OCI-LY1 (cell line): ENCODE results near the gene ST7.

Experiments used
- H2AFZ ChIP-seq: fragments of 200-600 bp; sonication (generic), shearing (Covaris generic); 2 replicates; pipeline ENCODE4 v1.6.0; 2014; ENCODE audit warnings: antibody characterized with exemption, mild to moderate bottlenecking, low read length
- H3F3A ChIP-seq: fragments of 200-600 bp; sonication (generic), shearing (Covaris generic); 2 replicates; pipeline ENCODE4 v1.6.0; 2014; ENCODE audit warnings: mild to moderate bottlenecking, antibody characterized with exemption, low read length, moderate library complexity; ENCODE audit not compliant: insufficient read depth
- H3K27ac ChIP-seq: fragments of 200-600 bp; sonication (generic); 2 replicates; pipeline ENCODE4 v1.5.1; 2014; ENCODE audit warnings: low read length, mixed run types, mild to moderate bottlenecking, low read depth; ENCODE audit not compliant: poor library complexity, severe bottlenecking
- H3K27me3 ChIP-seq: fragments of 200-600 bp; sonication (generic); 2 replicates; pipeline ENCODE4 v1.6.0; 2014; ENCODE audit warnings: antibody characterized with exemption, mild to moderate bottlenecking, low read length, moderate library complexity; ENCODE audit not compliant: insufficient read depth
- H3K36me3 ChIP-seq: fragments of 200-600 bp; sonication (generic); 2 replicates; pipeline ENCODE4 v1.6.1; 2014; ENCODE audit warnings: mild to moderate bottlenecking, antibody characterized with exemption, low read length, moderate library complexity, mixed read lengths; ENCODE audit not compliant: insufficient read depth
- H3K4me1 ChIP-seq: fragments of 200-600 bp; sonication (generic); 2 replicates; pipeline ENCODE4 v1.5.1; 2014; ENCODE audit warnings: mild to moderate bottlenecking, low read length, moderate library complexity; ENCODE audit not compliant: insufficient read depth, severe bottlenecking
- H3K4me2 ChIP-seq: fragments of 200-600 bp; sonication (generic), shearing (Covaris generic); 2 replicates; pipeline ENCODE4 v1.6.1; 2014; ENCODE audit warnings: low read length
- H3K4me3 ChIP-seq: fragments of 200-600 bp; sonication (generic); 2 replicates; pipeline ENCODE4 v1.5.1; 2014; ENCODE audit warnings: low read length, low read depth, mild to moderate bottlenecking, mixed read lengths; ENCODE audit not compliant: poor library complexity, severe bottlenecking
- H3K79me2 ChIP-seq: fragments of 200-600 bp; shearing (Covaris generic); 2 replicates; pipeline ENCODE4 v1.6.1; 2016; ENCODE audit warnings: mixed run types, low read length, mixed read lengths; ENCODE audit not compliant: insufficient read depth
- H3K9ac ChIP-seq: fragments of 200-600 bp; sonication (generic), shearing (Covaris generic); 2 replicates; pipeline ENCODE4 v1.6.1; 2014; ENCODE audit warnings: mild to moderate bottlenecking, low read length, mixed read lengths
- H3K9me2 ChIP-seq: fragments of 200-600 bp; sonication (generic), shearing (Covaris generic); 2 replicates; pipeline ENCODE4 v1.6.1; 2014; ENCODE audit warnings: low read depth, mild to moderate bottlenecking, low read length, mixed read lengths
- H3K9me3 ChIP-seq: fragments of 200-600 bp; shearing (Covaris generic); 2 replicates; pipeline ENCODE4 v1.6.1; 2014; ENCODE audit warnings: low read length, mixed read lengths
- H4K20me1 ChIP-seq: fragments of 200-600 bp; sonication (generic), shearing (Covaris generic); 2 replicates; pipeline ENCODE4 v1.6.0; 2016; ENCODE audit warnings: mild to moderate bottlenecking, low read length; ENCODE audit not compliant: insufficient read depth
- CTCF ChIP-seq: fragments of 200-600 bp; sonication (generic), shearing (Covaris generic); IDR thresholded peaks from 2 replicates; pipeline ENCODE4 v1.5.1; 2017; ENCODE audit warnings: mild to moderate bottlenecking, antibody characterized with exemption, low read length, moderate library complexity, mixed read lengths
- EZH2 ChIP-seq: fragments of 200-600 bp; sonication (generic), shearing (Covaris generic); IDR thresholded peaks from 2 replicates; pipeline ENCODE4 v1.8.0; 2017; ENCODE audit warnings: borderline replicate concordance, mixed run types, mild to moderate bottlenecking, antibody characterized with exemption, low read length, moderate library complexity, mixed read lengths

The ST7 gene

GRCh38 chr7:117203205-117203604 lies 249.9 kb downstream of the ST7 start:
- Histone ChIP-seq H2AFZ (no peak overlapping the region), H3K4me1 (no peaks in the 10 kb centered on the region), H3K9me2 (no peaks in the 10 kb centered on the region), H3K4me3 (no peak overlapping the region), H3K9me3 (no peaks in the 10 kb centered on the region), H3F3A (no peaks in the 10 kb centered on the region), H3K27ac (no peak overlapping the region), H3K9ac (no peak overlapping the region), H3K79me2 (no peaks in the 10 kb centered on the region), H3K27me3 (no peaks in the 10 kb centered on the region), H3K36me3 (no peaks in the 10 kb centered on the region), H4K20me1 (no peaks in the 10 kb centered on the region), H3K4me2 (no peak overlapping the region)
- TF ChIP-seq CTCF (no peak), EZH2 (no peak)

GRCh38 chr7:117205873-117206272 lies 252.6 kb downstream of the ST7 start:
- H3K9me2 ChIP-seq, result no peaks in the 10 kb centered on the region
- no peak overlapping the region for H2AFZ ChIP-seq
- H3K79me2 ChIP-seq, result no peaks in the 10 kb centered on the region
- H3K9ac ChIP-seq, result no peak overlapping the region
- H3K4me3 ChIP-seq, result no peak overlapping the region
- no peaks in the 10 kb centered on the region for H4K20me1 ChIP-seq
- H3F3A ChIP-seq, result no peaks in the 10 kb centered on the region
- no peaks in the 10 kb centered on the region for H3K27me3 ChIP-seq
- H3K4me1 ChIP-seq, result no peaks in the 10 kb centered on the region
- no peaks in the 10 kb centered on the region for H3K9me3 ChIP-seq
- no peak overlapping the region for H3K4me2 ChIP-seq
- no peaks in the 10 kb centered on the region for H3K36me3 ChIP-seq
- TF ChIP-seq EZH2 (no peak), CTCF (no peak)
- no peak overlapping the region for H3K27ac ChIP-seq

GRCh38 chr7:117208257-117208656 lies 255.0 kb downstream of the ST7 start:
- no peaks in the 10 kb centered on the region for H3K9me3 ChIP-seq
- TF ChIP-seq CTCF (no peak), EZH2 (no peak)
- H3K9ac ChIP-seq, result no peak overlapping the region
- no peak overlapping the region for H2AFZ ChIP-seq
- no peaks in the 10 kb centered on the region for H3K79me2 ChIP-seq
- no peaks in the 10 kb centered on the region for H3F3A ChIP-seq
- H3K9me2 ChIP-seq, result no peaks in the 10 kb centered on the region
- no peak overlapping the region for H3K4me2 ChIP-seq
- no peaks in the 10 kb centered on the region for H3K27me3 ChIP-seq
- H4K20me1 ChIP-seq, result no peaks in the 10 kb centered on the region
- H3K36me3 ChIP-seq, result no peaks in the 10 kb centered on the region
- no peak overlapping the region for H3K27ac ChIP-seq
- H3K4me3 ChIP-seq, result no peak overlapping the region
- H3K4me1 ChIP-seq, result no peaks in the 10 kb centered on the region
